HCT116 (cell line): ENCODE results near the gene PAX8. TPM values are rescaled to one million over a fixed set of nuclear protein-coding genes. Genes with fewer than 3 reads are reported as not detected.

Experiments used
- ATAC-seq: fragments of 200-7000 bp; cut with Tn5 transposase; 2 replicates; pipeline ENCODE4 v1.9.1; 2020; ENCODE audit warnings: mild to moderate bottlenecking, moderate library complexity
- BruUV-seq: library from RNA; stranded (reverse); fragments of 400-500 nt; replicated peaks from 2 replicates; lab custom pipeline; 2021; lab: Mats Ljungman, UMichigan
- CTCF ChIA-PET: fragments of 300-600 bp; sonication (Branson Sonifier 250); formaldehyde crosslinking; loops from one replicate; lab custom pipeline; 2021; ENCODE audit warnings: antibody characterized with exemption; lab: Charles Lee
- POLR2A ChIA-PET: fragments of 300-600, 350-600 bp; sonication (Branson Sonifier 250); formaldehyde crosslinking; loops from one replicate; lab custom pipeline; 2021; ENCODE audit warnings: antibody characterized with exemption; lab: Charles Lee
- RAD21 ChIA-PET, 2 experiments: fragments of 300-600 bp; sonication (Branson Sonifier 250); formaldehyde crosslinking; loops; one replicate each; lab custom pipeline; 2023; ENCODE audit warnings: low total read pairs in 2 of 2; ENCODE audit not compliant: uncharacterized antibody in 2 of 2, unreplicated experiment in 2 of 2, low non-redundant PET in 1 of 2; lab: Charles Lee
- DNase-seq: peaks from one replicate; pipeline ENCODE4 v3.0.0-alpha.2; 2010; ENCODE audit warnings: low read depth, low spot score
- H2AFZ ChIP-seq: fragments of 200-600 bp; shearing (Covaris generic), sonication (generic); 2 replicates; pipeline ENCODE4 v1.6.1; 2017; ENCODE audit warnings: low read depth, mixed run types, mixed read lengths, antibody characterized with exemption, low read length; ENCODE audit not compliant: poor library complexity, severe bottlenecking
- H3K27ac ChIP-seq: 2 replicates; pipeline ENCODE4 v1.5.1; 2012; ENCODE audit warnings: low read depth, low read length
- H3K27me3 ChIP-seq: fragments of 200-600 bp; sonication (generic); 2 replicates; pipeline ENCODE4 v1.6.1; 2016; ENCODE audit warnings: mixed run types, low read length, mixed read lengths; ENCODE audit not compliant: insufficient read depth
- H3K36me3 ChIP-seq, 2 experiments: fragments of 200-500 bp in 1 of 2; fragments of 200-600 bp in 1 of 2; sonication (Bioruptor generic) in 1 of 2; sonication (generic) in 1 of 2; 2 replicates each; pipeline versions ENCODE4 v1.5.1 to v1.6.1; 2014 to 2016; ENCODE audit warnings: low read length in 2 of 2, inconsistent platforms in 1 of 2, mixed read lengths in 1 of 2, mixed run types in 1 of 2; ENCODE audit not compliant: insufficient read depth in 2 of 2, control insufficient read depth in 1 of 2
- H3K4me1 ChIP-seq, 2 experiments: fragments of 200-600 bp in 1 of 2; sonication (generic) in 1 of 2; 2 replicates each; pipeline versions ENCODE4 v1.5.1 to v1.6.1; 2012 to 2017; ENCODE audit warnings: low read length in 2 of 2, inconsistent platforms in 1 of 2, mild to moderate bottlenecking in 1 of 2, mixed read lengths in 1 of 2, mixed run types in 1 of 2, moderate library complexity in 1 of 2; ENCODE audit not compliant: insufficient read depth in 2 of 2, control insufficient read depth in 1 of 2
- H3K4me2 ChIP-seq: fragments of 200-600 bp; sonication (generic); 2 replicates; pipeline ENCODE4 v1.6.1; 2017; ENCODE audit warnings: mixed run types, low read length, mixed read lengths
- H3K4me3 ChIP-seq, 2 experiments: fragments of 200-600 bp in 1 of 2; sonication (generic) in 1 of 2; replicated peaks in 1 of 2; 2 replicates each; pipeline ENCODE4 v1.5.1; 2011 to 2016; ENCODE audit warnings: low read length in 2 of 2, control low read depth in 1 of 2, low read depth in 1 of 2, mild to moderate bottlenecking in 1 of 2, mixed read lengths in 1 of 2, mixed run types in 1 of 2
- H3K79me2 ChIP-seq: fragments of 200-600 bp; sonication (generic); 2 replicates; pipeline ENCODE4 v1.6.1; 2017; ENCODE audit warnings: mild to moderate bottlenecking, mixed run types, low read length, moderate library complexity, mixed read lengths; ENCODE audit not compliant: insufficient read depth
- H3K9ac ChIP-seq: fragments of 200-600 bp; sonication (generic); 2 replicates; pipeline ENCODE4 v1.6.1; 2016; ENCODE audit warnings: low read length, mixed read lengths
- H3K9me2 ChIP-seq: fragments of 200-600 bp; sonication (generic), shearing (Covaris generic); 2 replicates; pipeline ENCODE4 v1.6.1; 2017; ENCODE audit warnings: mixed run types, mild to moderate bottlenecking, moderate library complexity; ENCODE audit not compliant: insufficient read depth
- H3K9me3 ChIP-seq, 2 experiments: fragments of 200-500 bp in 1 of 2; fragments of 200-600 bp in 1 of 2; sonication (Bioruptor generic) in 1 of 2; sonication (generic) in 1 of 2; 2 replicates each; pipeline ENCODE4 v1.6.1; 2014 to 2017; ENCODE audit warnings: low read length in 2 of 2, mixed read lengths in 2 of 2, inconsistent platforms in 1 of 2, low read depth in 1 of 2, mild to moderate bottlenecking in 1 of 2, mixed run types in 1 of 2, moderate library complexity in 1 of 2; ENCODE audit not compliant: control insufficient read depth in 1 of 2, insufficient read depth in 1 of 2
- H4K20me1 ChIP-seq: fragments of 200-600 bp; sonication (generic), shearing (Covaris generic); 2 replicates; pipeline ENCODE4 v1.6.1; 2017; ENCODE audit warnings: mixed run types, mild to moderate bottlenecking, moderate library complexity; ENCODE audit not compliant: insufficient read depth
- CBX3 ChIP-seq: IDR thresholded peaks from 2 replicates; pipeline ENCODE4 v1.6.1; 2012; ENCODE audit warnings: low read depth
- CTCF ChIP-seq, 3 experiments: fragments of 200-600 bp in 1 of 3; sonication (generic) in 1 of 3; IDR thresholded peaks in 2 of 3; conservative IDR thresholded peaks in 1 of 3; 2 replicates each; pipeline ENCODE4 v1.5.1; 2012 to 2017; ENCODE audit warnings: low read depth in 2 of 3, low read length in 2 of 3, antibody characterized with exemption in 1 of 3, borderline replicate concordance in 1 of 3, control low read depth in 1 of 3, mild to moderate bottlenecking in 1 of 3, mixed read lengths in 1 of 3, mixed run types in 1 of 3, moderate library complexity in 1 of 3; ENCODE audit not compliant: insufficient read depth in 1 of 3
- EZH2phosphoT487 ChIP-seq: fragments of 200-600 bp; IDR thresholded peaks from 2 replicates; pipeline ENCODE4 v1.6.1; 2018; ENCODE audit warnings: antibody characterized with exemption, borderline replicate concordance
- POLR2AphosphoS5 ChIP-seq: IDR thresholded peaks from 2 replicates; pipeline ENCODE4 v1.6.1; 2011; ENCODE audit warnings: mild to moderate bottlenecking, low read depth, low read length, moderate library complexity
- REST ChIP-seq: IDR thresholded peaks from 2 replicates; pipeline ENCODE4 v1.6.1; 2012; ENCODE audit warnings: low read depth
- SIN3A ChIP-seq: IDR thresholded peaks from 2 replicates; pipeline ENCODE4 v1.6.1; 2012; ENCODE audit warnings: low read depth
- YY1 ChIP-seq: IDR thresholded peaks from 2 replicates; pipeline ENCODE4 v1.6.1; 2011; ENCODE audit warnings: low read length, low read depth, moderate library complexity, mild to moderate bottlenecking; ENCODE audit not compliant: insufficient replicate concordance; ENCODE audit errors: extremely low read depth
- intact Hi-C: fragments of 100-400 bp; cut with micrococcal nuclease; formaldehyde crosslinking; loops from 2 replicates; pipeline ENCODE4 v1.10.0; 2022
- total RNA-seq: library from RNA; stranded (reverse); gene quantifications from one replicate; pipeline ENCODE4 v1.2.1, GENCODE V29; 2021; ENCODE audit not compliant: unreplicated experiment

Gene PAX8
- total RNA-seq, 1 experiment from 2014 or later, result 4.4 TPM

DNA sequence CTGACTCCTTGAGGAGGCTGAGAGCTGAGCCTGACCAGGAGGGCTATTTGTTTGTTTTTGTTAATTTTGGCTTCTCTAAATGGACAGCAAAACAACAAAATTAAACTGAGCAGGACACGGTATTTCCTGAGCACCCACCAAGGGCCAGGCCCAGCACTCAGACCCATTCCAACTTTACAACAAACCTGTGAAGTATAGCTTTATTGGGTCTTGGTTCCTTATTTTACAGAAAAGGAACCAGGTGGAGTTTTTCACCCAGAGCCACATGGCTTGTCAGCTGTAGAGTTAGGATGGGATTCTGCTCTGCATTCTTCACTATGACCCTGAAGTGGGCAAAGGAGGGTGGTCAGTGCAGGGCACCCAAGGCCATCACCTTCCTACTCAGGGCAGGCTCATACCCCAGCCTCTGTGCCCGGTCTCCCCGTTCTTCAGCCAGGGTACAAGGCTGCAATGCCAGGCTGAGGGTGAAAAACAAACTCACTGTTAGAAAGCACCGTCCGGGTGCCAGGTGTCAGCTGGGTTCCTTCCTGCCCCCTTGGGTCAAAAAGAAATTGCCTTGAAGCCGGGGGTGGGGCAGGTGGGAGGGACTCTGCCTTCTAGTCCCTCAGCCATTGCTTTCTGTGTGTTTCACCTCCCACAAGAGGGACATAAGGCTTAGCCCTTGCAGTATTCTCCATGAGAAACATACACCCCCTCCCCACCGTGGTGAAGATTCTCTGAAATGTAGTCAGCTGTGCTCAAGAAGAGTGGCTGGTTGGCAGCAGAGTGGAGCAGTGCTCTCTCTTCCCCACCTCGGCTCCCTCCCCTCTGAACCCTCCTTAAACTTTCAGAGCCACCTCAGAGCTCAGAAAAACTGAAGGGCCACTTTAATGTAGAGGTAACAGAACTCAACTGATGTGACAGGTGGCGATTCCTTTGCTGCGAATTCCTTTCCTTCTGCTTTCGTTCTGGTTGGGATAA lies 102.7 kb downstream of the PAX8 start:
- Histone ChIP-seq H2AFZ (no peak overlapping the region), H3K27ac (no peak overlapping the region), H3K4me2 (no peak overlapping the region), H3K9me2 (no peaks in the 10 kb centered on the region), H3K27me3 (no peaks in the 10 kb centered on the region), H3K9ac (no peak overlapping the region), H3K4me1 (no peaks in the 10 kb centered on the region), H4K20me1 (no peaks in the 10 kb centered on the region), H3K9me3 (no peaks in the 10 kb centered on the region), H3K4me3 (no peak overlapping the region), H3K36me3 (no peaks in the 10 kb centered on the region), H3K79me2 (no peaks in the 10 kb centered on the region)
- ATAC-seq (no peak), DNase-seq (no peak)
- intact Hi-C loops, result no loop called here
- BruUV-seq, result no TSS peak
- POLR2A ChIA-PET, result no interaction called here
- RAD21 ChIA-PET, result no interaction called here
- CTCF ChIA-PET, result interaction anchor here (1.9 kb wide), 1 partner anchor 38 kb away, joined by 5 read pairs; no protein-coding TSS in a partner anchor
- no peak for TF ChIP-seq CBX3
- TF ChIP-seq CTCF (IDR thresholded peaks at IDR 0.05 in 2 of 3, conservative IDR thresholded peaks at IDR 0.05 in 1 of 3; ENCODE audit: borderline replicate concordance in 1 of 3, insufficient read depth in 1 of 3, low read depth in 2 of 3, low read length in 2 of 3), result no peak
- no peak for TF ChIP-seq REST
- no peak for TF ChIP-seq POLR2AphosphoS5
- no peak for TF ChIP-seq YY1
- TF ChIP-seq SIN3A, result no peak
- no peak for TF ChIP-seq EZH2phosphoT487
